Thoracic aorta endothelial cell (primary cell): ENCODE data around the gene CSN2. TPM values are rescaled to one million over a fixed set of nuclear protein-coding genes. Genes with fewer than 3 reads are reported as not detected.

Experiments used
- total RNA-seq: library from RNA; depleted of rRNA; stranded (reverse); fragments of >200 nt; gene quantifications from 2 replicates; pipeline ENCODE4 v1.2.3, GENCODE V29; 2012

The CSN2 gene
- total RNA-seq: not detected in 2 replicates

DNA sequence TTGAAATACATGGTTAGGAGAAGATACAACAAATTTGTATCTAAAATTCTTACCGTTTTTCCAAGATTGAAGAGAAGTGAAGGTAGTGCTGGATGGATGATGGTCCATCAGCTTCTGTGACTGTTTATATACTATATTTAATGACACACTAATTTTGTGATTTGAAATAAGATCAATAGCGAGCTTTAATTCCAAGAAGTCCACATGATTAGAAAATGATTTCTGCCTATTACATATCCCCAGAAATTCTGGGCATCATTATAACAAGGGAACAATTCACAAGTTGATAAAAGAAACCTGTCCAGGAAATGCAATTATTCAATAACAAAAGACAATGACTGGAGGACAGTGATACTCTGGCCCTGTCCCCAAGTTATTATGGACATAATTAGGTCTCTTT, at the start of gene CSN2:
TSS of gene CSN2 (minus strand) at position 101 of the 400 bp plus-strand sequence. CDS start 4,733 bp downstream, outside the sequence.

GRCh38 chr4:69995526-69996016, 30.0 kb upstream of the CSN2 start, which contains the start of gene STATH:
Gene STATH, plus strand, starts transcription at chr4:69995966. Its CDS starts 2,472 bp downstream, at chr4:69998438.

DNA sequence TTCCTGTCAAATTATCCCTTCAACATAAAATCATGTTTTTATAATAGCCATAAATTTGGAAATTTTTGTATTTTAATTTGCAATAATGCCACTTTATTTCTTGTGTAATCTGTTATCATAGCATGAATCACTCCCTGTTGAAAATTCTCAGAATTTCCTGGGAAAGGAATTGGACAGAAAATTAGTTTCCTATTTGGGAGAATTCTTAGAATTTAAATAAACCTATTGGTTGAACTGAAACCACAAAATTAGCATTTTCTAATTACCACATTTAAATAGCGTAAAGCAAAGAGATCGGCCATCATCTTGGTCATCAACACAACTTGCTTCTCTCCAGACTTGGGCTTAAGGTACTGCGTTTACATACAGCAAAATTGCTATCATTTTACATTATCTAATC, 34.8 kb downstream of the CSN2 start, which contains the start of gene CSN1S1:
TSS of gene CSN1S1 (plus strand) at position 301 of the 400 bp plus-strand sequence. CDS start 1,488 bp downstream, outside the sequence.

Other genes starting within 250 kb of the CSN2 start
- 150 and 219 TPM in 2 replicates for gene SULT1B1, start 205.1 kb downstream of the CSN2 start, total RNA-seq
- gene SULT1E1, start 105.6 kb downstream of the CSN2 start, total RNA-seq: 22.4 and 30.9 TPM in 2 replicates
- not detected in 2 replicates for gene CSN1S1, start 34.7 kb downstream of the CSN2 start, total RNA-seq
- not detected in 2 replicates for gene STATH, start 30.2 kb upstream of the CSN2 start, total RNA-seq
- gene HTN3, start 62.7 kb upstream of the CSN2 start, total RNA-seq: not detected in 2 replicates
- gene HTN1, start 84.7 kb upstream of the CSN2 start, total RNA-seq: not detected in 2 replicates
- gene PRR27, start 188.5 kb upstream of the CSN2 start, total RNA-seq: not detected in 2 replicates
- gene ODAM, start 230.0 kb upstream of the CSN2 start, total RNA-seq: not detected in 2 replicates